Stomach (tissue), 4 donors: ENCODE results near the gene TCEANC2.

Experiments used
- CTCF ChIP-seq, 7 experiments: fragments of 450-650 bp in 4 of 7; fragments of 200-600 bp in 3 of 7; sonication (generic) in 3 of 7; IDR thresholded peaks; one replicate each; pipeline ENCODE4 v1.5.1; 2016 to 2019; ENCODE audit warnings: antibody characterized with exemption in 7 of 7, control low read depth in 2 of 7, mild to moderate bottlenecking in 1 of 7
- EP300 ChIP-seq: sonication (generic); formaldehyde crosslinking; IDR thresholded peaks from one replicate; pipeline ENCODE4 v1.6.1; 2017; ENCODE audit warnings: antibody characterized with exemption
- POLR2A ChIP-seq, 4 donors: fragments of 450-650 bp; IDR thresholded peaks; one replicate each; pipeline ENCODE4 v1.6.1; 2016; ENCODE audit warnings: antibody characterized with exemption in 4 of 4, control low read depth in 2 of 4, mild to moderate bottlenecking in 1 of 4, moderate library complexity in 1 of 4
- POLR2AphosphoS5 ChIP-seq, 3 donors: sonication (generic); formaldehyde crosslinking; IDR thresholded peaks; one replicate each; pipeline ENCODE4 v1.6.1; 2016; ENCODE audit warnings: antibody characterized with exemption in 3 of 3

- TF ChIP-seq CTCF (IDR thresholded peaks at IDR 0.05) (no peak), POLR2AphosphoS5 (IDR thresholded peaks at IDR 0.05) (no peak), POLR2A (IDR thresholded peaks at IDR 0.05) (no peak), EP300 (no peak)
Observed at GRCh38 chr1:54107131-54107530, 53.7 kb downstream of the TCEANC2 start.
